H9 (cell line): Measurements from ENCODE around the gene S100P. TPM values are rescaled to one million over a fixed set of nuclear protein-coding genes. Genes with fewer than 3 reads are reported as not detected.

Experiments used
- DNase-seq: peaks from one replicate; pipeline ENCODE4 v3.0.0-alpha.2; 2017
- H2AFZ ChIP-seq: one replicate; pipeline ENCODE4 v1.6.1; 2013; ENCODE audit warnings: mild to moderate bottlenecking, low read length, control low read depth, moderate library complexity
- H2AK5ac ChIP-seq: 2 replicates; pipeline ENCODE4 v1.6.1; 2013; ENCODE audit warnings: low read length, control low read depth, mixed read lengths; ENCODE audit not compliant: insufficient read length
- H2BK120ac ChIP-seq: one replicate; pipeline ENCODE4 v1.6.1; 2013; ENCODE audit warnings: low read depth, mild to moderate bottlenecking, low read length, control low read depth, inconsistent platforms; ENCODE audit not compliant: poor library complexity, severe bottlenecking
- H2BK12ac ChIP-seq: 2 replicates; pipeline ENCODE4 v1.6.1; 2013; ENCODE audit warnings: low read length, control low read depth, mixed read lengths, low read depth; ENCODE audit not compliant: insufficient read length
- H2BK15ac ChIP-seq: 2 replicates; pipeline ENCODE4 v1.6.1; 2013; ENCODE audit warnings: low read depth, low read length, control low read depth
- H2BK20ac ChIP-seq: one replicate; pipeline ENCODE4 v1.6.1; 2013; ENCODE audit warnings: low read depth, mild to moderate bottlenecking, low read length, control low read depth, inconsistent platforms; ENCODE audit not compliant: poor library complexity, severe bottlenecking
- H2BK5ac ChIP-seq: 2 replicates; pipeline ENCODE4 v1.6.1; 2013; ENCODE audit warnings: low read length, control low read depth, mixed read lengths; ENCODE audit not compliant: insufficient read length
- H3K14ac ChIP-seq: 2 replicates; pipeline ENCODE4 v1.6.1; 2013; ENCODE audit warnings: low read length, control low read depth; ENCODE audit not compliant: insufficient read depth
- H3K18ac ChIP-seq: 2 replicates; pipeline ENCODE4 v1.6.1; 2013; ENCODE audit warnings: low read depth, mild to moderate bottlenecking, mixed read lengths, low read length, control low read depth; ENCODE audit not compliant: insufficient read length
- H3K23ac ChIP-seq: 2 replicates; pipeline ENCODE4 v1.6.1; 2013; ENCODE audit warnings: low read length, control low read depth, mixed read lengths, low read depth; ENCODE audit not compliant: insufficient read length
- H3K23me2 ChIP-seq: 2 replicates; pipeline ENCODE4 v1.6.1; 2013; ENCODE audit warnings: low read depth, mild to moderate bottlenecking, mixed read lengths, low read length, control low read depth; ENCODE audit not compliant: insufficient read length, poor library complexity, severe bottlenecking
- H3K27ac ChIP-seq: 2 replicates; pipeline ENCODE4 v1.5.1; 2013; ENCODE audit warnings: low read length, control low read depth, mixed read lengths, low read depth; ENCODE audit not compliant: insufficient read length
- H3K27me3 ChIP-seq: 2 replicates; pipeline ENCODE4 v1.6.1; 2013; ENCODE audit warnings: low read length, control low read depth, inconsistent platforms; ENCODE audit not compliant: insufficient read depth
- H3K4ac ChIP-seq: 2 replicates; pipeline ENCODE4 v1.6.1; 2013; ENCODE audit warnings: low read depth, mild to moderate bottlenecking, control low read depth, inconsistent platforms, low read length, moderate library complexity
- H3K4me1 ChIP-seq: 2 replicates; pipeline ENCODE4 v1.6.1; 2013; ENCODE audit warnings: low read length, control low read depth, inconsistent platforms; ENCODE audit not compliant: insufficient read depth
- H3K4me2 ChIP-seq: 2 replicates; pipeline ENCODE4 v1.6.1; 2013; ENCODE audit warnings: low read length, control low read depth, mixed read lengths; ENCODE audit not compliant: insufficient read length, insufficient read depth
- H3K56ac ChIP-seq: 2 replicates; pipeline ENCODE4 v1.6.1; 2013; ENCODE audit warnings: low read depth, mild to moderate bottlenecking, mixed read lengths, low read length, control low read depth; ENCODE audit not compliant: insufficient read length
- H3K79me1 ChIP-seq: 2 replicates; pipeline ENCODE4 v1.6.1; 2013; ENCODE audit warnings: low read depth, mild to moderate bottlenecking, moderate library complexity, low read length, control low read depth, inconsistent platforms; ENCODE audit not compliant: insufficient read depth, poor library complexity, severe bottlenecking
- H3K79me2 ChIP-seq: 2 replicates; pipeline ENCODE4 v1.6.1; 2013; ENCODE audit warnings: low read length, control low read depth, inconsistent platforms; ENCODE audit not compliant: insufficient read depth
- H3K9ac ChIP-seq: 2 replicates; pipeline ENCODE4 v1.6.1; 2013; ENCODE audit warnings: low read length, control low read depth, mixed read lengths; ENCODE audit not compliant: insufficient read length; ENCODE audit errors: extremely low read depth
- H3K9me3 ChIP-seq: one replicate; pipeline ENCODE4 v1.6.1; 2013; ENCODE audit warnings: low read depth, low read length, inconsistent platforms; ENCODE audit not compliant: control insufficient read depth
- H3T11ph ChIP-seq: one replicate; pipeline ENCODE4 v1.6.1; 2013; ENCODE audit warnings: mild to moderate bottlenecking, low read length, control low read depth, inconsistent platforms
- H4K20me1 ChIP-seq: one replicate; pipeline ENCODE4 v1.6.1; 2013; ENCODE audit not compliant: control insufficient read depth, insufficient read length, insufficient read depth
- H4K5ac ChIP-seq: 2 replicates; pipeline ENCODE4 v1.6.1; 2013; ENCODE audit warnings: low read depth, mild to moderate bottlenecking, mixed read lengths, low read length, control low read depth; ENCODE audit not compliant: insufficient read length
- H4K8ac ChIP-seq: replicated peaks from 2 replicates; pipeline ENCODE4 v1.6.1; 2013; ENCODE audit warnings: low read length, control low read depth, mixed read lengths, low read depth; ENCODE audit not compliant: insufficient read length
- H4K91ac ChIP-seq: 2 replicates; pipeline ENCODE4 v1.6.1; 2013; ENCODE audit warnings: low read depth, mild to moderate bottlenecking, moderate library complexity, mixed read lengths, low read length, control low read depth; ENCODE audit not compliant: insufficient read length
- H3K27ac Mint-ChIP-seq, 3 experiments: 2 replicates in 2 of 3; 3 replicates in 1 of 3; pipeline ENCODE4 v1.8.0; 2020 to 2021; ENCODE audit warnings: mixed read lengths in 3 of 3, mild to moderate bottlenecking in 1 of 3, moderate library complexity in 1 of 3
- H3K27me3 Mint-ChIP-seq: 2 replicates; pipeline ENCODE4 v1.8.0; 2021; ENCODE audit warnings: low read depth, mild to moderate bottlenecking, moderate library complexity, mixed read lengths
- H3K36me3 Mint-ChIP-seq, 3 experiments: 2 replicates in 2 of 3; 3 replicates in 1 of 3; pipeline ENCODE4 v1.8.0; 2020 to 2021; ENCODE audit warnings: low read depth in 3 of 3, mixed read lengths in 3 of 3; ENCODE audit not compliant: insufficient read depth in 1 of 3
- H3K4me1 Mint-ChIP-seq, 2 experiments: 2 replicates each; pipeline ENCODE4 v1.8.0; 2020; ENCODE audit warnings: mixed read lengths in 2 of 2
- H3K4me3 Mint-ChIP-seq, 2 experiments: 2 replicates in 1 of 2; 3 replicates in 1 of 2; pipeline ENCODE4 v1.8.0; 2020 to 2021; ENCODE audit warnings: mild to moderate bottlenecking in 2 of 2, mixed read lengths in 2 of 2, moderate library complexity in 1 of 2
- H3K9me3 Mint-ChIP-seq, 2 experiments: 2 replicates in 1 of 2; 3 replicates in 1 of 2; pipeline ENCODE4 v1.8.0; 2020; ENCODE audit warnings: mild to moderate bottlenecking in 2 of 2, mixed read lengths in 2 of 2, moderate library complexity in 1 of 2
- CTCF ChIP-seq: fragments of 200-600 bp; sonication (generic); conservative IDR thresholded peaks from 3 replicates; pipeline ENCODE4 v1.8.0; 2021; ENCODE audit warnings: antibody characterized with exemption, mild to moderate bottlenecking
- WGBS: extraction: QIAGEN DNeasy Blood & Tissue Kit; methylation state at CpG from one replicate; pipeline ENCODE4 v1.1.7; 2013; ENCODE audit warnings: missing lambda C conversion rate, low lambda C conversion rate, mixed read lengths; ENCODE audit not compliant: insufficient read length; ENCODE audit errors: extremely low coverage; 5-methylcytosine and 5-hydroxymethylcytosine counted together
- total RNA-seq: library from RNA; stranded (reverse); gene quantifications from 2 replicates; pipeline ENCODE4 v1.2.1, GENCODE V29; 2021

Gene S100P
- total RNA-seq, 1 experiment from 2014 or later = not detected

GRCh38 chr4:6692806-6693205, 872 bp upstream of the S100P start:
- Histone ChIP-seq H3K4me1 (no peaks in the 10 kb centered on the region; the same call in 1 of the 2 replicates), H3K79me1 (no peaks in the 10 kb centered on the region), H3K9me3 (no peaks in the 10 kb centered on the region), H3K79me2 (no peaks in the 10 kb centered on the region), H3K4me2 (no peak overlapping the region), H4K5ac (no peak overlapping the region), H3K14ac (no peak overlapping the region), H2BK15ac (no peak overlapping the region), H2BK120ac (no peak overlapping the region), H2AK5ac (no peak overlapping the region), H4K8ac (no peak overlapping the region), H2AFZ (no peak overlapping the region), H3K9ac (no peak overlapping the region), H4K91ac (no peak overlapping the region), H4K20me1 (no peaks in the 10 kb centered on the region), H2BK20ac (no peak overlapping the region), H3K4ac (no peak overlapping the region), H3K18ac (no peak overlapping the region), H2BK12ac (no peak overlapping the region), H3K27ac (no peak overlapping the region), H3T11ph (no peak overlapping the region), H3K27me3 (no peaks in the 10 kb centered on the region), H2BK5ac (no peak overlapping the region), H3K23ac (no peak overlapping the region), H3K23me2 (no peaks in the 10 kb centered on the region), H3K56ac (no peak overlapping the region)
- H3K27me3 Mint-ChIP-seq = peaks cover 7% of the 10 kb centered on the region
- H3K9me3 Mint-ChIP-seq = peaks cover 6% of the 10 kb centered on the region in 2 experiments
- peak overlapping the region in 1 of 3 experiments; percentile 79; a peak in 1 of 7 replicates for H3K27ac Mint-ChIP-seq
- no CpG with 5 or more reads among the region's 3 CpGs for WGBS
- TF ChIP-seq CTCF = no peak
- no peak for DNase-seq
- H3K36me3 Mint-ChIP-seq = peaks cover 0 to 7% (median 1%) of the 10 kb centered on the region in 3 experiments; a peak in 4 of 7 replicates
- H3K4me3 Mint-ChIP-seq = no peak overlapping the region; a peak in 1 of 5 replicates
- peaks cover 14 to 32% of the 10 kb centered on the region in 2 experiments for H3K4me1 Mint-ChIP-seq
